Stimulated activated CD4-positive, alpha-beta T cell treated with anti-CD3 and anti-CD28 coated beads, Interleukin-1b, Interleukin-23, amount 100 ng/mL, for 1 hour (primary cell): ENCODE measurements around the gene COX11.
A peak's percentile ranks its signal among the peaks of the same experiment; 100 is the strongest.

Source experiments
- DNase-seq, 2 donors: peaks; one replicate each; pipeline ENCODE4 v3.0.0-alpha.2; 2020; ENCODE audit warnings: low read depth in 2 of 2

The COX11 gene, protein sequence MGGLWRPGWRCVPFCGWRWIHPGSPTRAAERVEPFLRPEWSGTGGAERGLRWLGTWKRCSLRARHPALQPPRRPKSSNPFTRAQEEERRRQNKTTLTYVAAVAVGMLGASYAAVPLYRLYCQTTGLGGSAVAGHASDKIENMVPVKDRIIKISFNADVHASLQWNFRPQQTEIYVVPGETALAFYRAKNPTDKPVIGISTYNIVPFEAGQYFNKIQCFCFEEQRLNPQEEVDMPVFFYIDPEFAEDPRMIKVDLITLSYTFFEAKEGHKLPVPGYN

DNA sequence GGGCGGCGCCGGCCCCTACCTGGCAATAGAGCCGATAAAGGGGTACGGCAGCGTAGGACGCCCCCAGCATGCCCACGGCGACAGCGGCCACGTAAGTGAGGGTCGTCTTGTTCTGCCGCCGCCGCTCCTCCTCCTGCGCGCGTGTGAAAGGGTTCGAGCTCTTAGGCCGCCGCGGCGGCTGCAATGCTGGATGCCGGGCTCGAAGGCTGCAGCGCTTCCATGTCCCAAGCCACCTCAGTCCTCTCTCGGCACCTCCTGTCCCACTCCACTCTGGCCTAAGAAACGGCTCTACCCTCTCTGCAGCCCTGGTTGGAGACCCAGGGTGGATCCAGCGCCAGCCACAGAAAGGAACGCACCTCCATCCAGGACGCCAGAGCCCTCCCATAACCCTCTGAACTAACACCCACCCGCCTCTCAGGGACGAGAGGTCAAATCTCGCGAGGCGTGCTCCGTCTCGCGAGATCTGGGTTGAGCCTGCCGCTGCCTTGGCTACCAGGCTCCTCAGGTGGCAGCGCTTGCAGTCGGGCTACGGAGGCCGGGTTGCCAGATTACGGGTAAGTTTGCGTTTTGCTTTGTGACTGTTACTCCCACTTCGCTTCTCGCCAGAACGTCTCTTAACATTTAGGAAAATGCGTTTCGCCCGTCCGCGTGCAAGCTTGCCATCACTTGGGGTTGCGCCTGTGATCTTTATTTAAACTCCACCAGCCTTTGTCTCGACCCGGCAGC is at the start of gene COX11, which contains the start of gene STXBP4:
COX11 (minus strand) TSS at position 393 of the 726 bp plus-strand sequence; CDS start at position 385, 8 bp downstream.
STXBP4 (plus strand) TSS at position 504 of the 726 bp plus-strand sequence. CDS start 17,455 bp downstream, outside the sequence.
- DNase-seq: peak; percentile 86 to 87

DNA sequence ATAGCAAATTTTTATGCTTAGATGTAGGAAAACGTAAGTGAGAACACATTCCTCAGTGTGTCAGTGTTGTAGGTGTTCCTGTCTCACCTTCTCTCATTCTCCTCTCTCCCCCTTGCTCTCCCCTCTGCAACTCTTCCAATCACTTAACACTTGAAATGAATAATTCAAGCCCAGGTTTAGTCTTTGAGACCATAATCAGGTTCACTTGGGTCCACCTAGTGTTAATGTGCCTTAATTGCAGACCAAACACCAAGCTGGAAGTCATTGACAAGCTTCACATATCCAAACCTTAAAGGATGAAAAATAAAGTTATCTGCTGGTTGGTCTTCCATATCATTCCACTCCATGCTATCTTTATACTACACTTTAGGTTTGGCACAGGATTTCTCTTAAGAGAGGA is 37.1 kb upstream of the COX11 start:
- DNase-seq: no peak

DNA sequence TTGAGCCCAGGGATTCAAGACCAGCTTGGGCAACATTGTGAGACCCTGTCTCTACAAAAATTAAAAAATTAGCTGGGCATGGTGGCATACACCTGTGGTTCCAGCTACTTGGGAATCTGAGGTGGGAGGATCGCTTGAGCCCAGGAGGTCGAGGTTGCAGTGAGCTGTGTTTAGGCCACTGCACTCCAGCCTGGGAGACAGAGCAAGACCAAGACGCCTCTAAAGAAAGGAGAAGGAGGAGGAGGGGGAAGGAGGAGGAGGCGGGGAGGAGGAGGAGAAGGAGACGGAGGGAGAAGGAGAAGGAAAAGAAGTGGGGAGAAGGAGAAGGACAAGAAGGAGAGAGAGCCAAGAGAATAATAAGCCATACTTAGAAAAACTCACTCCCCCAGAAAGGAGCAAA is 36.0 kb upstream of the COX11 start:
- no peak for DNase-seq

DNA sequence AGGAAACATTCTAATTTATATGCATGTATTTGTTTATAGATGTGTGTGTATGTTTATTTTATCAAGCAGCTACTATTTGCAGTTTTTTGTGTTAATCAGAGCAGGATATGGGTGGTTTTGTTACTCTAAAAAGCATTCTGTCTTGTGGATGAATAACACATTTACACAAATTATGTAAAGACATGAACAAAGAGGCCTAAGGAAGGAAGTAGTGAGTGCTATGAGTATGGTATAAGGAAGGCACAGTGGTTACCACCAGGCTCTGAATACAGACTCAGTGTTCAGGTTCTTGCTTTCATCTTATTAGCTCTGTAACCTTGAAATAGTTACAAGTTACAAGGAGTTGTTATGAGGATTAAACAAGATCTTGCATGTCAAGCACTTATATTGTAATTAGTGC is 34.0 kb upstream of the COX11 start:
- no peak for DNase-seq

DNA sequence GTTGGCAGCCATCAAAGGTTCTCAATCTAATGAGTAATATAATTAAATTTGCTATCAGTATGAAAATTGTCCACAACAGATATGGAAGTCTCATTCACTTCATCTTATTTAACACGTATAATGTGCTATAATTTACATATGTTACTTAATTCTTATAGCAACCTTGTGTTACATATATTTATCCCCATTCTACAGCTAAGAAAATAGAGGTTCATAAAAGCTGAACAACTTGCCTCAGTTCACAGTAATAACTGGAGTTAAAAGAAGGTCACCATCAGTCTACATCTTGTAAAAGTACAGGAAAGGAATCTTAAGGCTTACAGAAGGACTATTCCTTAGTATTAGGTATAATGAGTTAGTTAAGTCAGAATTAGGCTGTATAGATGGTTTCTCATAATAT is 28.0 kb upstream of the COX11 start:
- DNase-seq: no peak

DNA sequence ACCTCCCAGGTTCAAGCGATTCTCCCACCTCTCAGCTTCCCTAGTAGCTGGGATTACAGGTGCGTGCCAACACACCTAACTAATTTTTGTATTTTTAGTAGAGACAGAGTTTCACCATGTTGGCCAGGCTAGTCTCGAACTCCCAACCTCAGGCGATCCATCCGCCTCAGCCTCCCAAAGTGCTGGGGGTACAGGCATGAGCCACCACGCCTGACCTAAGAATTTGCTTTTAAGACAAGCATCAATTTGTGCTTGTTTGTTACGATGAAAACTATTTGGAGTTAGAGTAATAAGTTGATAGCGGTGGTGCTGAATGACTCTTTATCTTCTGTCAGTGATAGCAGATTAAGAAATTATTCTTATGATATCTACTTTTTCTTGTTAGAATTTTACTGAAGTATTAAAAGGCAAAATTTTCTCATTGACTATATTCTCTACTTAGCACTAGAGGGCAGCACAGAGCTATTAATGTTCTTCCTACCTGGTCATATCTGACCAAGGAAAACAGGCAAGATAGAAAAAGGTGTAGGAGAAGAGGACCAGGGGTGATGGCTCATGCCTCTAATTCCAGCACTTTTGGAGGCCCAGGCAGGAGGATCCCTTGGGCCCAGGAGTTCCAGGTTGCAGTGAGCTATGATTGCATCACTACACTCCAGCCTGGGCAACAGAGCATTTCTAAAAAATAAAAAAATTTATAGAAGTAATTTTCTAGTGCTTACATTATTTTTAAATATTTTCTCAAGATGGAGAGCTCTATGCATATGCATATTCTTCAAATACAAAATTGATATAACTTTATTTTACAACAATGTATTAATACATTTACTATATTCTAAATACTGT is 24.6 kb upstream of the COX11 start:
- DNase-seq: no peak

DNA sequence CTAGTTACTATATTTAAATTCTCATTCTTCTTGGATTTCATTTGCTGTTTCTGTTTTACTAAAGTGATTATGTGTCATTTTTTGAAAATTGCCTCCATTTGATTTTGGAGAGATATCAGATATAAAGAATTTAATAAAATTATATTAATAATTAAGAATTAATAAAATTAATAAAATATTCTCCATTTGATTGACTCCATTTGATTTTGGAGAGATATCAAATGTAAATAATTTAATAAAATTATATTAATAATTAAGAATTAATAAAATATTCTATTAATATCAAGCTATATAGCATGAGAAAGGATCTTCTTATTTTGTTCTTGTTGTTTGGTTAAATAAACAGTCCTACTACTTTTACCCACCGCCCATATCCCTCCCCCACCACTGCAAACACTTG is 23.1 kb upstream of the COX11 start:
- no peak for DNase-seq

DNA sequence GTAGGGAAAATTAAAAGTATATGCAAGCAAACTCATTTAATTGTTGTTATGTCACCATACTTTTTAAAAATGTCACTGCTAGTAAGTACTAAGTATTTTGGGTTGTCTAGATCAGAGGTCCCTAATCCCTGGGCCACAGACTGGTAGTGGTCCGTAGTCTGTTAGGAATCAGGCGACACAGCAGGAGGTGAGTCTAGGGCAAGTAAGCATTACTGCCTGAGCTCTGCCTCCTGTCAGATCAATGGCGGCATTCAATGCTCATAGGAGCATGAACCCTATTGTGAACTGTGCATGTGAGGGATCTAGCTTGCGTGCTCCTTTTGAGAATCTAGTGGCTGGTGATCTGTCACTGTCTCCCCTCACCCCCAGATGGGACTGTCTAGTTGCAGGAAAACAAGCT is 21.7 kb upstream of the COX11 start:
- DNase-seq: no peak

DNA sequence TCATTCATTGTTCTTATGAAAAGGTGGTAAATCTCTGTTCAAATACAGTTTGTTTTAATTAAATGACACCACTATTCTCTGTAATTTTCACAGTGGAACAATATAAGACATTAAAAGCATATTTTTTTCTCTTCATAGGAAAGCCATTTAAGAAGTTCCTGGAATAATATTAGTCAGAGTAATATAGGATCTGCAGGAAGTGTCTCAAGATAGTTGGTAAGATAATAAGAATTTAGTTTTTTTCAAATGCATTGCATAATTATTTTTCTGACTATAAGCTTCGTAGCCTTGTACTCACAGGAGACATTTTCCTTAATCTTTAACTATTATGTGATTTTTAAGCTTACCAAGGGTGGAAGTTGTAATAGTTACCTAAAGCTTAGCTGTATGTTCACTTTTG is 17.0 kb upstream of the COX11 start:
- DNase-seq: no peak

DNA sequence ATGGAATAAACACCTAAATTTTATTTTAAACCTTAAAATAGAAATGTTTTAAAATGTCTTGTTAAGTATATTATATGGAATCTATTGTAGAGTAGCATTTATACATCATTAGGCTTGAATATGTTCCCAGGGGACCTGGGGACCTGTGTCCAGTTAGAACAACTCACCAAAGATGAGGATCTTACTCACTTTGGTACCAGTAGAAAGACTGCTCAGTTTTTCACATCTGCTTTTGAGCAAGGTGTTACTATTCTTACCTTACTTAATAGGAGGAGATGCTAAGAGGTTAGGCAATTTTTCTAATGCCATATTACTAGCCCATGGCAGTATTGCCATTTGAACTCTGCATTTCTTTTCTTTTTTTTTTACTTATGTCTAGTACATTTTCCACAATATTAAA is 14.8 kb upstream of the COX11 start:
- no peak for DNase-seq

DNA sequence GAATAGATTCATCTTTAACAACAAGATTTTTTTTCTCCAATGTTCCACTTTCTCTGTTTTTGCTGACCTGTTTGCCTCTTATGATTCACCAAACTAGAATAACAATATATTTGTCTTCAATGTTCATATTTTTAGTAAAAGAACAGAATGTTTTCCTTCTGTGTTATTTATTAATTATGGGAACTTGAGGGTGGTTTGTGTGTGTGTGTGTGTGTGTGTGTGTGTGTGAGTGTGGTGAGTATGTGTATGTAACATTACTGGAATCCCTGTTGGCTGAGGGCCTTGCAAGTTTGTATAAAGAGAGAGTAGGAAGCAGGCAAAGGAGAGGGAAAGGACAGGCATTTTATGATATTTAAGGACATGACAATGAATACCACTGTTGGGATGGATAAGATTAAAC is 13.9 kb upstream of the COX11 start:
- no peak for DNase-seq

DNA sequence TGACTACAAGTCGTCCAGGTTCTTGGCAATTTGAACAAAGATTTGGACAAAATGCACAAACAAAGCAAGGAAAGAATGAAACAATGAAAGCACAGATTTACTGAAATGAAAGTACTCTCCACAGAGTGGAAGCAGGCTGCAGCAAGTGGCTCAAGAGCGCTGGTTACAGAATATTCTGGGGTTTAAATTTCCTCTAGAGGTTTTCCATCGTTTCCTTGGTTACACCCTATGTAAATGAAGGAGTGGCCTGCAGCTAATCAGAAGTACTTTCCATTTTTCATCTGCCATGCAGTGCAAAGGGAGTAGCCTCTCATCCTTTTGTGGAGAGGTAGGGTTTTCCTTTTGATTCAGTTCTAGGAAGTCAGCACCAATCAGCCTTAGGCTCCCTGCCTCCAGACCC is 11.9 kb upstream of the COX11 start:
- no peak for DNase-seq

DNA sequence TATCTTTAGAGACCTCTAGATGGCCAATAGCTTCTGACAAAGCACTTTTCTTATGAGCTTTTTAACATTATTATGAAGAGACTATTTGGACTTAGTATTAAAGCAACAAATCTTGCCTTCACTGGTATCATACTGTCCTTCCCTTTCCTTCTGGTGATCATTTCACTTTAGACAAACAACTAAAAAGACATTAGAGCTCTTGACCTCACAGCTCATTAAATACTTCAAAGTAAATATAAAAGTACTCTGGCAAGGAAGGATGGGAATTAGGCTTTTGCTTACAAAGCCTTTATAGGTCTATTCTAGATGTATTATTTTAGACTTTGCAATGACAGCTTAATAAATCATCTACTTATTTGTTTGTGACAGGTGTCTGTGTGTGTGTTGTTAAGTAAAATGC is 11.2 kb upstream of the COX11 start:
- DNase-seq: no peak

DNA sequence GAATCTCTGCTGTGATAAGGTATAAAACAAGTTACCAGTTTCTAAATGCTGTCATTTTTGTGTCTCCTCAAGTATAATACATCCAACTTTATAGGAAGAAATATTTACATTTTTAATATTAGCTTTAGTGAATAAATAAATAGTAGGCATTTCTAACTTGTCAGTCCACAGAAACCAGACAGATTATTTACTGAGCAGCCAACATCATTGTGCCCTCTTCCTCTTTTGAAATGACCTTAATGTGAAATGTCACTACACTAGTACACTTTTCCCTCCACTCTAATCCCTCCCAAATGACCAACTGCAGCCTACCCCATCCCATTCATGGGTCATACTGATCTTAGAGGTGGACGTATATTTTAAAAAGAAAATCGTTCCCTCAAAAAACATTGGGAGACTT is 9.3 kb upstream of the COX11 start:
- no peak for DNase-seq

DNA sequence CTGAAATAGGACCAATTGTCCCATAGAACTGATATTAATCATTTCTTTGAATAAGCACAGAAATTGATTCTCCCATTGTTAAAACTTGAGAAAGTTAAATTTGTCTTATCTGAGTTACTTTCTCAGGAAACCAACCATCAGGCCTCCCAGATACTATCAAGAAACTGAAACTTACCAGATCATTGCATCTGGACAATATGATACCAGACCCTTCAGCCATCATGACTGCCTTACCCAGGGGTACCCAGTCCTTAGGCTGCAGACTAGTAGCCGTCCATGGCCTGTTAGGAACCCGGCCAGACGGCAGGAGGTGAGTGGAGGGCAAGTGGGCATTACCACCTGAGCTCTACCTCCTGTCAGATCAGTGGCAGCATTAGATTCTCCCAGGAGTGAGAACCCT is 7.9 kb upstream of the COX11 start:
- DNase-seq: no peak

DNA sequence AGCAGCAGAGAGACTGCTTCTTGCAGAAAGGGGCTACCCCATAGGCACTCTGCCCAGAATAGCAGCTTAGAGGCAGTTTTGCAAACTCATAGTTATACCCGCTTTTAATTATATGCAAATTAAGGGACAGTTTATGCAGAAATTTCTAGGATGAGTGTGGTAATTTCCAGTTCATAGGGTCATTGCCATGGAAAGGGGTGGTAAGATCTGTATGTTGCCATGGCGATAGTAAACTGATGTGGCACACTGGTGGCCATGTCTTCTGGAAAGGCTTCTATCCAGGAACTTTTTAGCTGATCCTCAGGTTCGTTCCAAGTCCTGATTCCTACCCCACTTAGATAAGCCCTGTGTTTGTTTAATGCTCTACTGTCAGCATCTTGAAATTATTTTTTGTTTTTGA is 6.3 kb upstream of the COX11 start:
- DNase-seq: no peak

DNA sequence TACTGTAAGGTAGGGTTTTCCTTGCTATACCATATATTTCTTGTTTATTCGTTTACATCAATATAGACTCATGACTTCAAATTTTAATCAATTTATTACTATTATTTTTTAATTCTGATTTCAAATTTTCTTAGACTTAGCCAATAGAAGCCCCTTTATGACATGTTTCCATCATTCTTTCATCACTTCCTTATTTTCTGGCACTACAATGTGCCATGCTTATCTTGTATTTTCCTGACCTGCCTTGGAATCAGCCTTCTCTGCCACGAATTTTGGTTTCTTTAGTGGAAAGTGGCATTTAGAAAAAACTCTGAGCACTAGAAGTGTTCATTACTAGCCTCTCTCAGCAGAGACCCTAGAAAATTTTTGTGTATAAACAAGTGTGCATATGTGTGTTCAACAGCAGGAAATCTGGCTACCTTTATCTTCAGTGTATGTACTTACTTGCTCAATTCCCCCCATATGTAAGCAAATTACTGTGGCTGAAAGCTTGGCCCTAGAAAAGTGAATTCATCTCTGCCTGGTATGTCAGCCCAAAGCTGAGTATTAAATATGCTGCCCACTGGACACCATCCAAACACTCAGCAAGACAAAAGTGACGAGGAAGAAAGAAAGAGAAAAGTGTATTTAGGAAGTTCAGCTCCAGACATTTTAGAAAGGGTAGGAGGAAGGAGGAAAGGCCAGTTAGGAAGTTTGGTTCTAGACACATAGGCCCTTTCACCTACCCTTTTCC is 4.1 kb upstream of the COX11 start:
- no peak for DNase-seq

DNA sequence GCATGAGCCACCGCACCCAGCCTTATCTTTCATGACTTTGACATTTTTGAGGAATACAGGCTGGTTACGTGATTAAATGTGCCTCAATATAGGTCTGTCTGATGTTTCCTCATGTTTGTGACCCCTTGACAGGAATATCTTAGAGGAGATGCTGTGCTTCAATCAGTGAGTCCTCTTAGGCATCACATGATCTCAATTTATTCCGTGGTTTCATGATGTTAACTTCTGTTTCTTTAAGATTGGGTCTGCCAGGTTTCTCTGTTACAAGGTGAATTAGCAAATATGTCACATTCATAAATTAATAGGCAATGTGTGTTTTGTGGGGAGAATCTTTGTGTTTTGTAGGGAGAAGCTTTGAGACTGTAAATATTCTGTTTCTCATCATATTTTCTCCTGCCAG is 3.4 kb upstream of the COX11 start:
- no peak for DNase-seq

DNA sequence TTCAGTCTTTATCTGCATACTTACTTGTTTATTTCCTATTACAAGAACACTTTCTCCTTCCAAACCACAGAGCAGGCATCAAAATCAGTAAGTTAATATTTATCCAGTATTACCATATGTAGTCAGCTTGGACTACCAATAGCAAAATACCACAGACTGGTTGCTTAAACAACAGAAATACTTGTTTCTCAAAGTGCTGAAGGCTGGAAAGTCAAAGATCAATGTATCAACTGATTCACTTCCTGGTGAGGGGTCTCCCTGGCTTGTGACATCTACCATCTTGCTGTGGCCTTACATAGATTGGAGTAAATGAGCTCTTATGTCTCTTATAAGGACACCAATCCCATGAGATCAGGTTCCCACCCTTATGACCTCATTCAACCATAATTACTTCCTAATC is 2.7 kb upstream of the COX11 start:
- DNase-seq: no peak

DNA sequence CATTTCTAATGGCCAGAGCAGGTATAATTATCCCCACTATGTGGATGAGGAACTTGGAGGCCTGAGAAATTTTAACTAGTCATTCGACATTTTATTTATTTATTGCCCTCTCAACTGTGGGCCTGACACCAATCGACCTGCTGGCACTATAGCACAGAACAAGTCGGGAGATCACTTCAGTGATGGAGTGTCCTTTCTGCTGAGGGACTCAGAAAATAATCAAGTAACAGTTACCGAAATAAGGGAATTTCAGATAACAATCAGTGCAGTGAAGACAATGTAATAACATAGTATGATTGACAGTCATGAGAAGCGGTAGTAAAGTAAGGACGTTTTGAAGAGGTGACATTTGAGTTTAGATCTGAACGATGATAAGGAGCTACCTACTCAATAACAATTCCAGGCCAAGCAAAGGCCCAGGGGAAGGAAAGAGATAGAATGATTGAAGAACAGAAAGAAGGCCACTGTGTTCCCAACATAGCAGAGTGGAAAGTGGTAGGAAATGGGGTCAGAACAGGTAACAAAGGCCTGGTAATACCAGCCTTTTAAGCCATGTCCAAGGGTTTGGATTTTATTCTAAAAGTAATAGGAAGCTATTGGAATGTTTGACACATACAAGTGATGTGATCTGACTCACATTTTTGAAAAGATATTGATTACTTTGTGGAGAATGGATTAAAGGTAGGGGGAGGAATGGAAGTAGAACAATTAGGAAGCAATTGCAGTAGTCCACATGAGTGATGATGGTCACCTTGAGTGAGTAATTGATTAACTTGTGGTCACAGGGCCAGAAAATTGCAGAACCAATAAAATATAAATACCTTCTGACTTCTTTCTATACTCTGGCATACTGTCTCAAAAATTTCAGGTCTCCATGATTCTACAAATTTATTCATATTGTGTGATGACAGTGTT is 1.5 kb upstream of the COX11 start:
- DNase-seq: no peak

DNA sequence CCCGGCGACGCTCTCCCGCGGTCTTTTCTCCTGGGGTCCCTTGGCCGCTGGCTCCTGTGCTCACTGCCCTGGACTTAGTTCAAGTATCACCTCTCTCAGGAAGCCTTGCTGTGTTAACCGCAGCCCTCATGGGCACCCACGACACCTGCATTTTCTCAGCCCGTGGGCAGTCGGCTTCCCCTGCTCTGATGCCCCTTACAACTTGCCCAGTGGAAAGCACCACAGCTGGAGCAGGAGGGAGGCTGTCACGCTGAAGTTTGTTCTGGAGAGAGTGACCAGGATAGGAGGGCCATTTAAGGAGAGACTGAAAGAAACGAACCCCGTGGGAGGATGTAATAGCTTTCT is 506 bp upstream of the COX11 start:
- peak in 1 of 2 donors; percentile 16 for DNase-seq
